Hematopoietic multipotent progenitor cell treated with erythropoietin and hydrocortisone succinate and interleukin-3 and kit ligand, for 4 days (in vitro differentiated cells): ENCODE measurements around the gene PEX5L.
A peak's percentile ranks its signal among the peaks of the same experiment; 100 is the strongest.
"Not testable (repeated sequence)": the region's sequence is repeated elsewhere in the genome, so short reads cannot be mapped to it uniquely, and the experiment has no call there.

Experiments used
- DNase-seq: peaks from one replicate; pipeline ENCODE4 v3.0.0-alpha.2; 2015

Gene PEX5L

DNA sequence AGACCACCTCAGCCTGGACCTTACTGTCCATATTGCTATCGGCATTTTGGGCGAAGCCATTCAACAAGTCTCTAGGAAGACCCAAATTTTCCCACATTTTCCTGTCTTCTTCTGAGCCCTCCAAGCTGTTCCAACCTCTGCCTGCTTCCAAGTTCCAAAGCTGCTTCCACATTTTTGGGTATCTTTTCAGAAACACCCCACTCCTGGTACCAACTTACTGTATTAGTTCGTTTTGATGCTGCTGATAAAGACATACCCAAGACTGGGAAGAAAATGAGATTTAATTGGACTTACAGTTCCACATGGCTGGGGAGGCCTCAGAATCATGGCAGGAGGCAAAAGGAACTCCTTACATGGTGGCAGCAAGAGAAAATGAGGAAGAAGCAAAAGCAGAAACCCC is 28.4 kb downstream of the PEX5L start:
- not testable (repeated sequence) for DNase-seq

- DNase-seq, result no peak
Observed at GRCh38 chr3:180004542-180004941, 32.2 kb downstream of the PEX5L start.

- DNase-seq, result no peak
Observed at GRCh38 chr3:180002006-180002405, 34.7 kb downstream of the PEX5L start.

GRCh38 chr3:180000500-180000899 is 36.2 kb downstream of the PEX5L start:
- no peak for DNase-seq

DNA sequence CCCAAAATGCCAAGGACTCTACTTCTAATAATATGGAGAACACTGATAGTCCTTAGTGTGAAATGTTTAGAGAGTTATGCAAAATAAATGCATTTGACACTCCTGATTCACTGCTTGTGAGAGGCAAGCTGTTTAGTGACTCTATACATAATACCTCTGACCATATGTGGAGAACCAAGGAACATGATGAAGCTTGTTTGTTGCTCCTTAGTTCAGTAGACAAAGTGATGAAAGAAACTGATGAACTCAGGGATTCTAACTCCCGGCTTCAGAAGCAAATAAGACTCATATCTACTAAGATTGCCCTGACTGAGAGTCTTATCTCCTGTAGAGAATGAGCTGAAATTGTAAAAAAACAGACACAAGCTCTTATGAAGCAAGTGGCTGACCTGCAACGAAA is 41.3 kb downstream of the PEX5L start:
- no peak for DNase-seq

GRCh38 chr3:179991883-179992282 is 44.9 kb downstream of the PEX5L start:
- DNase-seq, result no peak

DNA sequence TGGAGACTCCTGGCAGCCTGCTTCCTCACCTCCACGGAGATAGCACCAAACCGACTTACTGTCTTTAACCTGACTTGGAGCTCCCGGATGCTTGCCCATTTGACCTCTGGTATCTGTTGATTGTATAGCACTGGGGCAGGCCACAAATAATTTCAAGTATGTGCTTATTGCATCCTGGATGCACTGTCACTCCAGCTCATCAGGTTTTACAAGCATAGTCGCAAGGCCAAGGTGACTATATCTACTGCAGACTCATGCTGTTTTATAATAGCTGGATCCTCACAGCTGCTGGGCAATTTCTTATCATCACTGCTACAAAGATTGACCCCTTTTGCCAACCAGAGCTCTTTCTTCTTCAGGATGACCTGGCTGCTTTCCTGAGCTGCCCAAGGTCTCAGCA is 45.6 kb downstream of the PEX5L start:
- DNase-seq, result no peak

DNA sequence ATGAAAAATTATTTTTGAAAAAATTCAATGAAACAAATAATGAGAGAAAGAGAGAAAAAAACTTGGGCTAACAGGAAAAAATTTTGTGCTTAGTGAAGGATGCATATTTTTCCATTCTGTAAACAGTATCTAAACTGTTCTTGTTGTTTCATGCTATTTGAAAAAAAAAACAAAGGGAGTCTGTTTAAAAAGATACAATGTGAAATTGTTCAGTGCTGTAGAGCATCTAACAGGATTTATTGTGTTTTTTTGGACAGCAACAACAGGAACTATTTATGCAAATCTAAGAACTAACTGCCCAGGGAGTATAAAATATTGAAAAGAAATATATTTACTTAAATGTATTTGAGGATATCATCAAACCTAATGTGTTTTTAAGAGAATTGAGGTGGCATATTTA is 55.1 kb downstream of the PEX5L start:
- no peak for DNase-seq

GRCh38 chr3:179977356-179977755 is 59.4 kb downstream of the PEX5L start:
- DNase-seq, result no peak

DNA sequence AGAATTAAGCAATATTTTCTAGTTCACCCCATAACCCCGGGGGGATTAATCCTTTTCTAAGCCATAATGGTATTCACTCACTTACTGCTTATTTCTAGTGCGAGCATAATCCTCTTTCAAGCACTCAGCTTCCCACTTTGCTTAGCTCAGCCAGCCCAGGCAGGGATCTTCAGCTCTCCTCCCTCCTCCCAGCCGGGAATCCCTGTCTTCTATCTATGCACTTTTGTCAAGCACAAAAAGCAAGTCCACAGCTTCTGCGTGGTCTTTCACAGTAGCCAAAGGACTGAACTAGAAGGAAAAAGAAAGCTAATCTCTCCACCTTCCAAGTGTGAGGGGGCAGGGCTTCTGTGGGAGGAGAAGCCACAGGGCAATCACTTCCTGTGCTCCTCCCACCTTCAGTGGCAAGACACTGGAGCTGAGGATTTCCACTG is 62.8 kb downstream of the PEX5L start:
- DNase-seq, result no peak

- DNase-seq, result no peak
Observed at GRCh38 chr3:179972881-179973423, 63.8 kb downstream of the PEX5L start.

- DNase-seq, result no peak
Observed at GRCh38 chr3:179971280-179971679, 65.5 kb downstream of the PEX5L start.

- DNase-seq, result no peak
Observed at GRCh38 chr3:179970746-179971145, 66.0 kb downstream of the PEX5L start.

GRCh38 chr3:179969525-179969924 is 67.2 kb downstream of the PEX5L start:
- peak; percentile 29 for DNase-seq

- DNase-seq, result no peak
Observed at GRCh38 chr3:179967622-179968021, 69.1 kb downstream of the PEX5L start.

DNA sequence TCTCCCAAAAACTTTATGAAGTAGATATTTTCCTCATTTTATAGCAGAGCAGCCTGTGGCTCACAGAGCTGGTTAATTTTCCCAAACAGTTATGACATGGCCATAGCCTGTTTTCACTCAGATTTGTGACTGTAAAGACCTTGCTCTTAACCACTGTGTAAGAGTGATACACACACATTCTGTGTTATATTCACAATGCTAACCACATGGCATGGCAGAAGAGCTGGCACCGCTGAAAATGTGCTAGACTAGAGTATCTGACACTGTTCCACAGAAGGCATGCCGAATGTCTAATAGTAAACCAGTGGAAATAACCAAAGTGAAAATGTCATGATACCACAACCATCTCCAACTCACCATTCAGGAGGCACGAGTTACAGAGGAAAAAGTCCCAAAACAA is 71.8 kb downstream of the PEX5L start:
- DNase-seq, result no peak

GRCh38 chr3:179962629-179963387 is 73.9 kb downstream of the PEX5L start:
- no peak for DNase-seq

GRCh38 chr3:179961703-179962078 is 75.0 kb downstream of the PEX5L start:
- DNase-seq, result no peak

DNA sequence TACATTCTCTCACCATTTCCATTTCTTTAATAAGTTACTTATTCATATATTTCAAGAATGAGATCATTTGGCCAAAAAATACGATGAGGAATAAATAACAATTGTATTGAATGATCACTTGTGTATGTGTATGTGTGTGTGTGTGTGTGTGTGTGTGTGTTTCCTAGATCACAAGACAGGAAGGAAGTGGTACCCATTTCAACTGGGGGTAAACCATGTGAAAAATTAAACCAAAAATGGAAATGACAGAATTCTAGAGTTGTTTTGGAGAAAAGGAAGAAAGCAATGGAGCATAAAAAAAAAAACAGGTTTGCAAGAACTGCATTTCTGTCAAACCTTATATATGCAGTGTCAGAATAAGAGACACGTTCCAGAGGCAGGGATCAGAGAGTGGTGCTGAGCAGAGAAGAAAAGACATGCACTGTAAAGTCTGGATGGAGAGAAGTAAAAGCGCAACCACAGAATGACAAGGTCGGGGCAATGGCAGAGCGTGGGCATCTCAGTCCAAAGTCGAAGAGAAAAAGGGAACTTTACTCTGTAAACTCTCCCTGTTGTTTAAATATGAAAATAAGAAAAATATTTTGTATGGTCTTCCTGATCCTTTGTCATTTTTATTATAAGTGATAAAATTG is 75.5 kb downstream of the PEX5L start:
- no peak for DNase-seq

- DNase-seq, result no peak
Observed at GRCh38 chr3:179958759-179959158, 78.0 kb downstream of the PEX5L start.

- DNase-seq, result no peak
Observed at GRCh38 chr3:179958143-179958542, 78.6 kb downstream of the PEX5L start.

DNA sequence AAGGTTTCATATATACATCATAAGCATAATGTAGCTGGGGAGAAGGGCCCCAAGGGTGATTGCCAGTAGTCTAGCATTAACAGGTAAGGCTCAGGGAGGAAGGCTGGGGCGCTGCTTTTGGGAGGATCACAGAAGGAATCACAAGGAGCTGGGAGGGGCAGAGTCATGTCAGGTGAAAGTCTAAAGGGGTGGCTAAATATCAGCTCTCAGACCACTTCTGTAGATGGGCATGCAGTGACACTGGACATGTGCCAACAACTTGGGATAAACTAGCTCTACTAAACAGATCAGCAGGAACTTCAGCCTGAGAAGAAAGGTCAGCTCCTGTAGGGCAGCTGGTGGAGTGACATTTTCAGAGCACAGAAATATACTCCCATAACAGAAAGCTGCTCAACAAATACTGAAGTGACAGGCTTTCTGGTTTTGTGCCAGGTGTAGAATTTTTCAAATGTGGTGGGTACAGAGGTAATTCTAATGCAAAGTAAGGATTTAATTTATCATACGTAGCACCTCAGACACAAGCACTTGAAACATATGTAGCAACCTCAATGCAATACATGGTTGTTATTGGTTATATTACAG is 79.4 kb downstream of the PEX5L start:
- DNase-seq, result no peak

DNA sequence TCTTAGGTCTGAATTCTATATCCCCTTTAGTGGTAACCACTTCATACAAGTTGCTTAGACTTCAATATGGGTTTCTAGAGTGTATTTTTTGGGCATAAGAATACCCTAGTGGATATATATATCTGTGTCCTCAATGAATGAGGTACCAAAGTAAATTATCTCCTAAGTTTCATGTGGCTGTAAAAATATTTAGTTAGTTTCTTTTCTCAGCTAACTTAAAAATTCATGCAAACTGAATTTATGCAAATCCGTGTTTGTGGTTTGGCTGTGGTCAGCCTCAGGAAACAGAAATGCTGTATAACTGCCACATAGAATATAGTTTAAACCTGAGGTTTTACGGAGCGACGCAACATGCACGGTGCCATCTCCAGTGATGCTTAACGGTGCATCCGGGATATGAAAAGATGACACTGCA is 80.3 kb downstream of the PEX5L start:
- DNase-seq, result peak; percentile 72

DNA sequence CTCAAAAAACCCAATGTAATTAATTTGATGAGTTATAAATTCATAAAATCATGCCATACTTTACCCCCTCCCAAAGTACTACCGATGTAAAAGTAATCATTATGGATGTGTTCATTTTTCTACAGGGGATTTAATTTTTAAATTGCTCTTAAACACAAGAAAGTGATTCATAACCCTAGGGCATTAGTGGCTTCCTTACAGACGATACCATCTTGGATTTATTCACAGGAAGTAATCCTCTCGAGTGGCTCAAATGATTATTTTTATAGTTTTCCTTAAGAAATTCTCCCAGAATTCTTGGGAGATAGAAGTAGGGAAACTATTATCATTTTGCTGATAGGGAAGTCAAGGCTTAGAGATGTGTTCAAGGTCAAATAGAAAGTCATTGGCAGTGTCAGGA is 80.9 kb downstream of the PEX5L start:
- DNase-seq, result no peak
